Measurements from ENCODE around the gene GALNT1. TPM values are rescaled to one million over a fixed set of nuclear protein-coding genes. Genes with fewer than 3 reads are reported as not detected.
"Not testable (repeated sequence)": the region's sequence is repeated elsewhere in the genome, so short reads cannot be mapped to it uniquely, and the experiment has no call there.

The GALNT1 gene
- total and polyA plus RNA-seq, 11 donors: 9.6 to 69.0 (median 42.7) TPM

DNA sequence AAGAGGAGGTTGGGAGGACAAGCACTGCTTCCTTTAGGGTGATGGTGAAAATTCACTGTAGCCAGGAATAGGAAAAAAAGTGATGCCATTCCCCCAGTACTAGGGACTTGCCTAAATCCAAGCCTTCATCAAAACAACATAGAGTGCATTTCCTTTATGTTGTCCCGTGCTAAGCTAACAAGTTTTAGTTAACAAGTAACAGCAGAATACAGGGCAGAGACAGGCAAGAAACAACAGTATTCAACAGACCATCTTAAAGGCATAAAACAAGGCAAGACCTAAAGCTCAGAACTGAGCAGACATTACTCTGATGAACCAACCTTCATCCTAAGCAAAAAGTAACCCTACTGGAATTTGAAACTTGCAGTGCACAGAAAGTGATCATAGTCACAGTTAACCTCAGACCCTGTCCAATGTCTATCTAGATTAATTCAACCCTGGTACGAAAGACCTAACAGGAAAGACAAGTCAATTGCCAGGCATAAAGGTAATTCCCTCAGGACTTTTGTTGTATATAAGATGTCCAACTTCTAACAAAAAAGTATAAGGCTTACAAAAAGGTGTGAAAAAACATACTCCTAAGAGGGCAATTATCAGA, 34.4 kb upstream of the GALNT1 start:
- no peak overlapping the region for H3K4me3 ChIP-seq
- H3K27me3 ChIP-seq: no peaks in the 10 kb centered on the region
- H3K9me3 ChIP-seq: no peaks in the 10 kb centered on the region
- intact Hi-C loops (cut with DNase I): no loop called here
- no peak for DNase-seq
- ATAC-seq: no peak
- TF ChIP-seq POLR2A (IDR thresholded peaks at IDR 0.05): no peak
- TF ChIP-seq, protein P1, sequence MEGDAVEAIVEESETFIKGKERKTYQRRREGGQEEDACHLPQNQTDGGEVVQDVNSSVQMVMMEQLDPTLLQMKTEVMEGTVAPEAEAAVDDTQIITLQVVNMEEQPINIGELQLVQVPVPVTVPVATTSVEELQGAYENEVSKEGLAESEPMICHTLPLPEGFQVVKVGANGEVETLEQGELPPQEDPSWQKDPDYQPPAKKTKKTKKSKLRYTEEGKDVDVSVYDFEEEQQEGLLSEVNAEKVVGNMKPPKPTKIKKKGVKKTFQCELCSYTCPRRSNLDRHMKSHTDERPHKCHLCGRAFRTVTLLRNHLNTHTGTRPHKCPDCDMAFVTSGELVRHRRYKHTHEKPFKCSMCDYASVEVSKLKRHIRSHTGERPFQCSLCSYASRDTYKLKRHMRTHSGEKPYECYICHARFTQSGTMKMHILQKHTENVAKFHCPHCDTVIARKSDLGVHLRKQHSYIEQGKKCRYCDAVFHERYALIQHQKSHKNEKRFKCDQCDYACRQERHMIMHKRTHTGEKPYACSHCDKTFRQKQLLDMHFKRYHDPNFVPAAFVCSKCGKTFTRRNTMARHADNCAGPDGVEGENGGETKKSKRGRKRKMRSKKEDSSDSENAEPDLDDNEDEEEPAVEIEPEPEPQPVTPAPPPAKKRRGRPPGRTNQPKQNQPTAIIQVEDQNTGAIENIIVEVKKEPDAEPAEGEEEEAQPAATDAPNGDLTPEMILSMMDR (IDR thresholded peaks at IDR 0.05): no peak
- WGBS, 4 donors: 83 to 92% (median 88%) methylated on average over 2 of the region's 2 CpGs
- H3K27ac ChIP-seq: no peak overlapping the region
- no peaks in the 10 kb centered on the region for H3K36me3 ChIP-seq
- no peaks in the 10 kb centered on the region for H3K4me1 ChIP-seq

DNA sequence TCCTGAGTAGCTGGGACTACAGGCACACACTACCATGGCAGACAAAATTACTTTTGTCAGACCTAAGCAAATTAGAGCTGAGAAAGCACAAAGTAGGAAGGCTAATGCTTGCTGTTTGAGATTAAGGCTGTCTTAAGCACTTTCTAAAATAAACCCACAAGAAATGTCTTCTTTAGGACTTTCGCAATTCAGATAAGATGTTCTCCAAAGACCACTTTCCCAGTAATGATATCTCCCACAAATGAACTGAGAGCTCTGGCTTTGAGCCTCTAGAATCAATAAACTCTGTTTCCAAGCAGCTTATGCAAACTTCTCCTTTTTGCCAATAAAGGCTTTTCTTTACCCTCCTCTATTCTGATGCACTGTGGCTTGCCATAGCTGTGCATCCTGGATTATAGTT, 32.0 kb upstream of the GALNT1 start:
- no peaks in the 10 kb centered on the region for H3K27me3 ChIP-seq
- WGBS, 4 donors: 57 to 73% (median 70%) methylated on average over 1 of the region's 1 CpG
- intact Hi-C loops (cut with DNase I): no loop called here
- H3K4me3 ChIP-seq: no peak overlapping the region
- H3K27ac ChIP-seq: no peak overlapping the region
- no peaks in the 10 kb centered on the region for H3K36me3 ChIP-seq
- H3K4me1 ChIP-seq: no peaks in the 10 kb centered on the region
- ATAC-seq (no peak), DNase-seq (no peak)
- H3K9me3 ChIP-seq: no peaks in the 10 kb centered on the region
- TF ChIP-seq, protein P1 (IDR thresholded peaks at IDR 0.05): no peak
- TF ChIP-seq POLR2A (IDR thresholded peaks at IDR 0.05): no peak

DNA sequence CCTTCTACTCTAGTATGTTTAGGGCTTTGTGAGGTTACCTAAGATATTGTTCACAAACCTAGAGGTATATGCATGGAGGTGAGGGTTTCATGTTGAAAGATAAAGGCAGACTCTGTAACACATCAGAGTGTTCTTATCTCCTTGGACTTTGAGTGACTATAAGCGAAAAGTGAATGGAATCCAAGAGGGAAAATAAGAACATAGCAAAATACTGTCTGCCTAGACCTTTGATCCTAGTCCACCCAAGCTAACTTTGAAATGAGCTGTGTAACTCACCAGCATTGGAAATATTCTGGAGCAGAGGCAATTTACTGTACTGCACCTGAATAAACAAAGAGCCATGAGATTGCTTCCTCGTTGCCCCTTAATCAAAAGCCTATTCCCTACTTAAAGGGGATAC, 28.2 kb upstream of the GALNT1 start:
- 66 to 78% (median 74%) methylated on average over 2 of the region's 2 CpGs for WGBS, 4 donors
- DNase-seq: no peak
- Histone ChIP-seq H3K9me3 (no peaks in the 10 kb centered on the region), H3K4me1 (no peaks in the 10 kb centered on the region), H3K27ac (no peak overlapping the region), H3K36me3 (no peaks in the 10 kb centered on the region), H3K27me3 (no peaks in the 10 kb centered on the region), H3K4me3 (no peak overlapping the region)
- no peak for TF ChIP-seq POLR2A (IDR thresholded peaks at IDR 0.05)
- TF ChIP-seq, protein P1 (IDR thresholded peaks at IDR 0.05): no peak
- no peak for ATAC-seq
- intact Hi-C loops (cut with DNase I): no loop called here

DNA sequence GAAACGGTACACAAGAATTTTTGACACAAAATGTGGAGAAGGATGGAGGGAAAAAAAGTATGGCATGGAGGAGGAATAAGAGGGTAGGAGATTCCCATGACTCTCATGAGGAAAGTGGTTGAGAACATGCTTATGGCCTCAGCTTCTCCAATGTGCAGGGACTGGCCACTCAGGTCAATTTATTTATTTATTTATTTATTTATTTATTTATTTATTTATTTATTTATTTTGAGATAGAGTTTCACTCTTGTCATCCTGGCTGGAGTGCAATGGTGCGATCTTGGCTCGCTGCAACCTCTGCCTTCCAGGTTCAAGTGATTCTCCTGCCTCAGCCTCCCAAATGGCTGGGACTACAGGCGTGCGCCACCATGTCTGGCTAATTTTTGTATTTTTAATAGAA, 26.0 kb upstream of the GALNT1 start:
- intact Hi-C loops (cut with DNase I); H3K9me3 ChIP-seq; H3K4me1 ChIP-seq; H3K36me3 ChIP-seq; H3K27ac ChIP-seq; H3K27me3 ChIP-seq; ATAC-seq; DNase-seq; H3K4me3 ChIP-seq: not testable (repeated sequence)
- WGBS, 4 donors: 95 to 98% (median 96%) methylated on average over 5 of the region's 5 CpGs

DNA sequence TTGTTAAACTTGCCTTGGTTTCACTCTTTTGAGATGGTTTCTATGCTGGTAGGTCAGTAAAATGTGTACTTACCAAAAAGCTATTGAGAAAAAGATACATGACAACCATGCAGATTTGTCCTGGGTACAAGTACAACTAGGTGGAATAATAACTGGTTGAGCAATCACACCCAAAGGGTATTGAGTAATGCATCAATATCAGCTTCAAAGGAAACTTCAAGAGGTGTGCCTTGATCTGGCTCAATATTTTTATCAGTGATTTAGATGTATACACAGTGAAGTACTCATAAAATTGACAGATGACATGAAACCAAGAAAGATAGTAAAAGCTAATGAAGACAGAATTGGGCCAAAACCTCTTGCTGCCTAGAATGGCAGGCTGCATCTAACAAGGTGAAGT, 21.7 kb upstream of the GALNT1 start:
- H3K27ac ChIP-seq: no peak overlapping the region
- TF ChIP-seq, protein P1 (IDR thresholded peaks at IDR 0.05): no peak
- TF ChIP-seq POLR2A (IDR thresholded peaks at IDR 0.05): no peak
- H3K9me3 ChIP-seq: no peaks in the 10 kb centered on the region
- H3K36me3 ChIP-seq: no peaks in the 10 kb centered on the region
- no peaks in the 10 kb centered on the region for H3K4me1 ChIP-seq
- H3K27me3 ChIP-seq: no peaks in the 10 kb centered on the region
- intact Hi-C loops (cut with DNase I): no loop called here
- DNase-seq: no peak
- no peak for ATAC-seq
- H3K4me3 ChIP-seq: no peak overlapping the region
